ENCODE measurements around the gene AAK1. TPM values are rescaled to one million over a fixed set of nuclear protein-coding genes. Genes with fewer than 3 reads are reported as not detected.

Gene AAK1
- total RNA-seq, 3 donors from 2014 or later: 37.9 to 54.0 (median 44.9) TPM

- intact Hi-C loops (cut with DNase I; ENCODE audit: low total_unique reads): no loop called here
- no peaks in the 10 kb centered on the region for H3K36me3 ChIP-seq
- H3K27me3 ChIP-seq: no peaks in the 10 kb centered on the region
- H3K4me3 ChIP-seq: no peak overlapping the region
- DNase-seq (ENCODE audit: low spot score in 2 of 2): no peak
- H3K4me1 ChIP-seq: no peaks in the 10 kb centered on the region
- no peak for TF ChIP-seq CTCF (IDR thresholded peaks at IDR 0.05)
- TF ChIP-seq POLR2A (IDR thresholded peaks at IDR 0.05): no peak
- TF ChIP-seq POLR2AphosphoS5 (IDR thresholded peaks at IDR 0.05): no peak
- H3K9me3 ChIP-seq: no peaks in the 10 kb centered on the region
- no peak overlapping the region for H3K27ac ChIP-seq
Measured at GRCh38 chr2:69547984-69548715, 95.4 kb downstream of the AAK1 start.

GRCh38 chr2:69546646-69547045 is 96.9 kb downstream of the AAK1 start:
- Histone ChIP-seq H3K4me3 (no peak overlapping the region), H3K36me3 (no peaks in the 10 kb centered on the region), H3K4me1 (no peaks in the 10 kb centered on the region), H3K27ac (no peak overlapping the region), H3K27me3 (no peaks in the 10 kb centered on the region), H3K9me3 (no peaks in the 10 kb centered on the region)
- no peak for TF ChIP-seq POLR2A (IDR thresholded peaks at IDR 0.05)
- TF ChIP-seq CTCF (IDR thresholded peaks at IDR 0.05): no peak
- no peak for TF ChIP-seq POLR2AphosphoS5 (IDR thresholded peaks at IDR 0.05)
- DNase-seq (ENCODE audit: low spot score in 2 of 2): no peak
- intact Hi-C loops (cut with DNase I; ENCODE audit: low total_unique reads): no loop called here

GRCh38 chr2:69545477-69545932 is 98.0 kb downstream of the AAK1 start:
- no peaks in the 10 kb centered on the region for H3K4me1 ChIP-seq
- H3K27ac ChIP-seq: no peak overlapping the region
- H3K4me3 ChIP-seq: no peak overlapping the region
- H3K27me3 ChIP-seq: no peaks in the 10 kb centered on the region
- no peaks in the 10 kb centered on the region for H3K9me3 ChIP-seq
- intact Hi-C loops (cut with DNase I; ENCODE audit: low total_unique reads): no loop called here
- no peak for DNase-seq (ENCODE audit: low spot score in 2 of 2)
- no peaks in the 10 kb centered on the region for H3K36me3 ChIP-seq
- TF ChIP-seq POLR2AphosphoS5 (IDR thresholded peaks at IDR 0.05) (no peak), CTCF (IDR thresholded peaks at IDR 0.05) (no peak)

GRCh38 chr2:69544951-69545350 is 98.6 kb downstream of the AAK1 start:
- no peak for TF ChIP-seq POLR2A (IDR thresholded peaks at IDR 0.05)
- TF ChIP-seq CTCF (IDR thresholded peaks at IDR 0.05): no peak
- Histone ChIP-seq H3K27ac (no peak overlapping the region), H3K4me1 (no peaks in the 10 kb centered on the region), H3K4me3 (no peak overlapping the region), H3K9me3 (no peaks in the 10 kb centered on the region), H3K36me3 (no peaks in the 10 kb centered on the region), H3K27me3 (no peaks in the 10 kb centered on the region)
- intact Hi-C loops (cut with DNase I; ENCODE audit: low total_unique reads): no loop called here
- DNase-seq (ENCODE audit: low spot score in 2 of 2): no peak

- intact Hi-C loops (cut with DNase I; ENCODE audit: low total_unique reads): no loop called here
- Histone ChIP-seq H3K9me3 (no peaks in the 10 kb centered on the region), H3K27ac (no peak overlapping the region), H3K27me3 (no peaks in the 10 kb centered on the region), H3K4me3 (no peak overlapping the region), H3K4me1 (peaks cover 0 to 5% of the 10 kb centered on the region in 2 donors), H3K36me3 (no peaks in the 10 kb centered on the region)
- DNase-seq (ENCODE audit: low spot score in 2 of 2): no peak
- TF ChIP-seq CTCF (IDR thresholded peaks at IDR 0.05): no peak
- TF ChIP-seq POLR2A (IDR thresholded peaks at IDR 0.05): no peak
- TF ChIP-seq POLR2AphosphoS5 (IDR thresholded peaks at IDR 0.05): no peak
Measured at GRCh38 chr2:69539549-69539908, 104.0 kb downstream of the AAK1 start.

Measured in breast epithelium (tissue), 4 donors.